ENCODE data around the gene CASQ2. TPM values are rescaled to one million over a fixed set of nuclear protein-coding genes. Genes with fewer than 3 reads are reported as not detected.

Gene CASQ2
- total RNA-seq, 2 experiments from 2014 or later = not detected

DNA sequence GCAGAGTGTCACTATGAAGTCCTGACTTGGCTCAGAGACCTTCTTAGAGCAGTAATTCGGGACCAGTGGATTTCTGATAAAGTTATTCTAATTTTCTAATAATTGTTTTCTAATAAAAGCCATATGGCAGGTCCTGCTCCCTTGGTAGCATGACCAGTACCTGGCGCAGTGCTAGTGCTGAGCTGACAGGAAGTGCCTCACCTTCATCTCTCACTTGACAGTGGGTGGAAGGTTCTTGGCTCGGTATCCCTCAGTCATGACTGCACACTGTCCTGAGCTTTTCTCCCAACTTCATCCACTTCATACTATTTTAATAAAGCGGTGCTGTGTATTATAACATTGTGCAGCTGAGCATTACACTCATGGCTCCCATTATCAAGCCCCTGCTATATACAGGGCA, 112.6 kb downstream of the CASQ2 start:
- Mint-ChIP-seq H3K36me3 (ENCODE audit: low read depth) (peaks cover 52% of the 10 kb centered on the region), H3K27me3 (no peaks in the 10 kb centered on the region), H3K27ac (no peak overlapping the region), H3K4me3 (no peak overlapping the region), H3K4me1 (peaks cover 26% of the 10 kb centered on the region), H3K9me3 (no peaks in the 10 kb centered on the region)
- ChIA-PET POLR2A (no interaction called here), CTCF (no interaction called here)
- DNase-seq = no peak

DNA sequence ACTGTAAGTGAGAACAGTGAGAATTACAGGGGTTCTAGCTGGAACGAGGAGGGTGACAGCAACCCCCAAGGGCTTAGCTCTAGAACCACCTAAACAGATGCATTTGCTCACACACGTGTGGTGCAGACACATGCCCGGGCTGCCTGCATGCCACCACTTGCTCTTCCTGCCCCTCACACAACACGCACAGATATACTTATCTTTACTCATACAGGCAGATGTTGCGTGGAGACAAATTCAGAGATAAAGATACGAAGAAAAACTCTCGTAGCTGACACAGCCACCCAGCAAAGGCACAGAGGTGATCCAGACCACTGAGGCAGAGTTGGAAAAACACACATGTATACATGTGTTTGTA, 113.2 kb downstream of the CASQ2 start:
- ChIA-PET POLR2A (no interaction called here), CTCF (no interaction called here)
- no peaks in the 10 kb centered on the region for H3K9me3 Mint-ChIP-seq

GRCh38 chr1:115654663-115655305, 113.7 kb downstream of the CASQ2 start:
- Mint-ChIP-seq H3K27me3 (no peaks in the 10 kb centered on the region), H3K36me3 (ENCODE audit: low read depth) (peaks cover 49% of the 10 kb centered on the region), H3K27ac (peak overlapping the region; percentile 22), H3K4me1 (peaks cover 26% of the 10 kb centered on the region), H3K4me3 (no peak overlapping the region), H3K9me3 (no peaks in the 10 kb centered on the region)
- no peak for DNase-seq
- CTCF ChIA-PET = interaction anchor here (0.6 to 2.5 kb wide), 2 partner anchors 9 to 1023 kb away, joined by 3 to 8 read pairs; no protein-coding TSS in a partner anchor
- POLR2A ChIA-PET = no interaction called here

More for the DNA sequence above, 113.2 kb downstream of the CASQ2 start:
- Mint-ChIP-seq H3K36me3 (ENCODE audit: low read depth) (peaks cover 52% of the 10 kb centered on the region), H3K27ac (peak overlapping the region; percentile 68), H3K4me1 (peaks cover 26% of the 10 kb centered on the region), H3K27me3 (no peaks in the 10 kb centered on the region), H3K4me3 (no peak overlapping the region)
- DNase-seq = no peak

- H3K9me3 Mint-ChIP-seq = no peaks in the 10 kb centered on the region
- POLR2A ChIA-PET = no interaction called here
- CTCF ChIA-PET = interaction anchor here (0.6 to 2.5 kb wide), 2 partner anchors 9 to 1022 kb away, joined by 3 to 8 read pairs; no protein-coding TSS in a partner anchor
These were observed 114.4 kb downstream of the CASQ2 start for GRCh38 chr1:115654125-115654524.

DNA sequence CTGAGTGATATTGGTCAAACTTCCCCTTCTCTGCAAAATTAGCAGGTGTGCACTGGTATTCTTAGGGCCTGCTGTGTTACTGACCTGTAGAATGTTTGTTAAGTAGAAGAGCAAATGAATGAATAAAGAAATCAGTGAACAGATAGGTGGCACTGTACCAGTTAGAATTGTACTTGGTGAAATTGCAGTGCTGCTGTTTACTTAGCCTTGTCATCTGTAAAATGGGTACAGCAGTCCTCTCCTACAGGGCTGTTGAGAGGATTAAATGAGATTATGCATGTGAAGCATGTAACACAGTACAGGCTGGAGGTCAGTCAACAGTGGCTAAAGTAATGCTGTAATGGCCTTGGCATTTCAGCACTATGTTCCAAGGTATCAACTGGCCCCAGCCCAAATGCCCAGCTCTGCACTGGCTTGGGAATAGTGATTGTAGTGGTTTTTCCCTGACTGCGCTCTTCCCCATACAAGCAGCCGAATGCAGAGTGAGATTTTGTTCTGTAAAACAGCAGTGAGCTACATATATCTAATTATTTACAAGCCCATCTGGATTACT, 116.2 kb downstream of the CASQ2 start:
- Mint-ChIP-seq H3K27ac (no peak overlapping the region), H3K4me3 (no peak overlapping the region), H3K27me3 (no peaks in the 10 kb centered on the region), H3K4me1 (peaks cover 26% of the 10 kb centered on the region), H3K9me3 (no peaks in the 10 kb centered on the region), H3K36me3 (ENCODE audit: low read depth) (peaks cover 29% of the 10 kb centered on the region)
- DNase-seq = no peak
- POLR2A ChIA-PET = no interaction called here
- CTCF ChIA-PET = interaction anchor here (2.5 kb wide), 1 partner anchor 11 kb away, joined by 8 read pairs; no protein-coding TSS in a partner anchor

More at GRCh38 chr1:115654125-115654524, 114.4 kb downstream of the CASQ2 start:
- Mint-ChIP-seq H3K4me3 (no peak overlapping the region), H3K27me3 (no peaks in the 10 kb centered on the region), H3K27ac (no peak overlapping the region), H3K4me1 (peaks cover 26% of the 10 kb centered on the region), H3K36me3 (ENCODE audit: low read depth) (peaks cover 43% of the 10 kb centered on the region)
- no peak for DNase-seq

DNA sequence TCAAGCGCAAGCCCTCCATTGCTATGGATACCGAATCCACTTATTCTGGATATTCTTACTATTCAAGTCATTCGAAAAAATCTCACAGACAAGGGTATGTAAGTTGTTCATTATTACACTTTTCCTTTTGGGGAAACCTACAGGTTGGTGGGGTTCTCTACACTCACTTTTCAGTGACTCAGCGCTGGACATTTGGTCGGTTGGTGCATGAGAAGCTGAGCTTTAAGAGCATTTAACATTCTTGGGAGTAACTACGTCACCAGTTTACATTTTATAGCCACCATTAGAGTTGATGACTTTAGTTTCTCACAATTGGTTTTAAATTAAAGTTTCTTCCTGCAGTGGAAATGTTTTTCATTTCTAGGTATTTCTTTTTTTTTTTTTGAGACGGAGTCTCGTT, 117.1 kb downstream of the CASQ2 start:
- H3K27me3 Mint-ChIP-seq = no peaks in the 10 kb centered on the region
- H3K36me3 Mint-ChIP-seq (ENCODE audit: low read depth) = peaks cover 24% of the 10 kb centered on the region
- ChIA-PET POLR2A (no interaction called here), CTCF (no interaction called here)
- peaks cover 20% of the 10 kb centered on the region for H3K4me1 Mint-ChIP-seq
- H3K4me3 Mint-ChIP-seq = no peak overlapping the region
- no peak overlapping the region for H3K27ac Mint-ChIP-seq
- DNase-seq = no peak
- no peaks in the 10 kb centered on the region for H3K9me3 Mint-ChIP-seq

DNA sequence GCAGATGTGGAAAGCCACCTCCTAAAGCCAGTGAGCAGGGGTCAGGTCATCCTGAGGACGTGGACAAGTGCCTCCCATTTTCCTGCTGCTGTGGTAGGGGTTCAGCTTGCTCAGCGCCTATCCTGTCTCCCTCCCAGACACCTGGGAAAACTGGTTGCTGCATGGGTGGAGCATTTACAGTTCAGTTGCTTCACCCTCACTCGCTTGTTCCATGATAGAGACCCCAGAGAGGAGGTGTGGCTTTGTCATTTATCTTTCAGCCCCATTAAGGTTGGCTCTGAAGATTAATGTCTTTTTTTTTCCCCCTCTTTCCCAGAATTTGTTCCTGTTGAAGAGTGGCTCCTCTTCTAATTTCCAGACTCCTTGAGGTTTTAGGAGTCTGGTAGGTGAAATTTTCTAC, 117.6 kb downstream of the CASQ2 start:
- CTCF ChIA-PET = no interaction called here

More for the DNA sequence above, 117.6 kb downstream of the CASQ2 start:
- Mint-ChIP-seq H3K27ac (no peak overlapping the region), H3K4me3 (no peak overlapping the region), H3K9me3 (no peaks in the 10 kb centered on the region), H3K36me3 (ENCODE audit: low read depth) (peaks cover 24% of the 10 kb centered on the region), H3K4me1 (peaks cover 16% of the 10 kb centered on the region), H3K27me3 (no peaks in the 10 kb centered on the region)
- POLR2A ChIA-PET = no interaction called here
- no peak for DNase-seq

Other genes starting within 250 kb of the CASQ2 start
- gene VANGL1, start 126.7 kb downstream of the CASQ2 start, total RNA-seq = 10 to 100 TPM; 16.4 to 19.3 TPM
- gene NHLH2, start 72.4 kb upstream of the CASQ2 start, total RNA-seq = not detected
- gene SLC22A15, start 207.8 kb upstream of the CASQ2 start, total RNA-seq = under 1 TPM; 0.20 to 0.81 TPM

Data from activated CD4-positive, alpha-beta T cell treated with anti-CD3 and anti-CD28 coated beads, Interleukin-2, amount 10 ng/mL, durations not matched to agents 7 days and 5 days (primary cell).